ENCODE measurements around the gene SACS.
"Not testable (repeated sequence)": the region's sequence is repeated elsewhere in the genome, so short reads cannot be mapped to it uniquely, and the experiment has no call there.

The SACS gene

GRCh38 chr13:23455401-23456185 lies 22.1 kb upstream of the SACS start:
- DNase-seq (ENCODE audit: low spot score), result no peak

- no peak for DNase-seq (ENCODE audit: low spot score)
Observed at GRCh38 chr13:23453132-23453531, 19.6 kb upstream of the SACS start.

DNA sequence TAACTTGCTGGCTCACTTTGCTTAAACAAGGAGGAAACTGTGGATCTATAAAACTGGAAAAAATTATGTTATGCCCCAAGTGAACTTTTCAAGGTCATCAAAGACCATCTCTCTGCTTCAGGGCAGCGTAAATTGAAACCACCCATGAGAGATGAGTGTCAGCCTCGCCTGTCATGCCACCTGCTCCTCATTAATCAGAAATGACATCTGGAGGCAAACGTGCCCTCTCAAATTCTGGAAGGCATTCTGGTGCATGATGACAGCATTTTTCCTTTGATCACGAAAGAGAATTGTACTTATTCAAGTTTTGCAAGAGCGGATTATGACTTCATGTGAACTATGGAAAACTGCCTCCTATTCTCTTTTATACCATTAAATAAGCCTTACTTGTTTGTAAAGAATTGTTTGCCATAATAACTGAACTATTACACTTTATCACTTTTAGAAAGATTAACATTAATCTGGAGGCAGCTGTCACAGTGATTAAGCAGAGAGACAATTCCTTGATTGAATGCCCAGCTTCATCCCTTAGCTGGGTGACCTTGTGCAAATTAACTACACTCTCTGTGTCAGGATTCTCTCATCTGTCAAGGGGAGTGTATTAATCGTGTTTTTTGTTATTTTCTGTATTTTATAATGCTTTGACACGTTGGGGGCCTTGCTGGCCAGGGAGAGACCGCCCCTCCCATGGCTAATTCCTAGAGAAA lies 17.0 kb upstream of the SACS start:
- no peak for DNase-seq (ENCODE audit: low spot score)

DNA sequence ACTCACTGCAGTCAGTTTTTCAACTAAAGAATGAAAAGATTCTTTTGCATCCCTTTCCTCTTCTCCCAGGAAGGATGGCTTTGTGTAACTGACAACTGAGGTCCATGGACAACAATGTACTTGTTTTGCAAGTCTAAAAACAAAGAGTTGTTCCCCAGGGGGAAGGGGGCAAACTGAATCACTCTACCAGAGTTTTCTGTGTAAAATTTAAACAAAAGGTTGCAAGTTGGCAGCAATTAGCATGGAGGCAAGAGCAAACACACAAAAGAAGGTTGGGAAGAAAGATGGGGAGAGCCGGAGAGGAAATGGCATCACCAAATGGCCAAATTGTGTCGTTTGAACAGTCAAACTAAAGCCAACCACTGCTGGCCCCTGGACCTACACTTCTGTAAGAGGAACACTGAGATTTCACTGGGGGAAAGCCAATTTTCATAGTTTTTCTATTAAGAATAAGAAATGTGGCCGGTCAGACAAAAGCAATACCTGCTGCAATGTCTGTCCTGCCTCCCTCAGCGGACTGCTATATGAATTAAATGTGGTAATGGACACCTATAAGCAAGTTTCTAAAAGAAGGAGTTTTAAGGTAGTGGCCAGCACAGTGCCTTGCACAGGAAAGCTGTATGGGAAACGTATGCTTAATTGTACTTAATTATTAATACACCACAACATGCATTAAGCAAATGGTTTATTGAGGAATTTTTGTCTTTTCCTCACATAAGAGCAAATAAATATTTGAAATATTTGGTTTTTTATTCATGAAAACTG lies 16.1 kb upstream of the SACS start:
- no peak for DNase-seq (ENCODE audit: low spot score)

DNA sequence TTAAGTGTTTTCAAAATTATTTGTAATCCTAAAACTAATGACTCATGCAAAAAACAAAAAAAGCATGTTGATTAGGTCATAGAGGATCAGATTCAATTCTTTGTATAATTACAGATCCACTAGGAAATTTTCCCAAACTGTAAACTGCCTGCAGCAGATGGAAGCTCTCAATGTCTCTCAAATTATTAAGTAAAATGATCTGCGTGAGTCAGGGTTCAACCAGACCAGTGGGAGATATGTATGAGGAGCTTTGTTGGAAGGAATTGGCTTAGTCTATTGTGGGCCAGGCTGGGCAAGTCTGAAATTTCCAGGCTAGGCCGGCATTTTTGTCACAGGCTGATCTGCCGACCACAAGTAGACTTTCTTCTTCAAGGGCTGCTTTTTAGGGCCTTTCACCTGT lies 14.4 kb upstream of the SACS start:
- no peak for DNase-seq (ENCODE audit: low spot score)

DNA sequence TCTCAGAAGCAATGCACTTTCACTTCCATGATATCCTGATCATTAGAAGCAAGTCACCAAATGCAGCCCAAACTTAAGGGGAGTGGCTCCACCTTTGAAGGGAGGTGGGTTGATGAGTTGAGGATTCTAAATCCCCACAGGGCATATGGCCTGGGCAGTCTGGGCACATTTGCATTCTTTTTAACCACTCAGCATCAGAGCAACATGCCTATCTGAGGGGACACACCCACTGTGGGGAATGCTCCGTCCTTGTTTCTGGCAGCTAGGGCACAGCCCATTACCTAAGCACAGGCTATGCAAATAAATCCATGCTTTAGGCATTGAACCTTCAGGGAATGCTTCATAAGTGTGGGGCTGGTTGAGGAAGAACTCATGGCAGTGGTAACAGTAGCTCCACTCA lies 12.3 kb upstream of the SACS start:
- no peak for DNase-seq (ENCODE audit: low spot score)

GRCh38 chr13:23443878-23444277 lies 10.4 kb upstream of the SACS start:
- no peak for DNase-seq (ENCODE audit: low spot score)

GRCh38 chr13:23443110-23443509 lies 9.6 kb upstream of the SACS start:
- no peak for DNase-seq (ENCODE audit: low spot score)

DNA sequence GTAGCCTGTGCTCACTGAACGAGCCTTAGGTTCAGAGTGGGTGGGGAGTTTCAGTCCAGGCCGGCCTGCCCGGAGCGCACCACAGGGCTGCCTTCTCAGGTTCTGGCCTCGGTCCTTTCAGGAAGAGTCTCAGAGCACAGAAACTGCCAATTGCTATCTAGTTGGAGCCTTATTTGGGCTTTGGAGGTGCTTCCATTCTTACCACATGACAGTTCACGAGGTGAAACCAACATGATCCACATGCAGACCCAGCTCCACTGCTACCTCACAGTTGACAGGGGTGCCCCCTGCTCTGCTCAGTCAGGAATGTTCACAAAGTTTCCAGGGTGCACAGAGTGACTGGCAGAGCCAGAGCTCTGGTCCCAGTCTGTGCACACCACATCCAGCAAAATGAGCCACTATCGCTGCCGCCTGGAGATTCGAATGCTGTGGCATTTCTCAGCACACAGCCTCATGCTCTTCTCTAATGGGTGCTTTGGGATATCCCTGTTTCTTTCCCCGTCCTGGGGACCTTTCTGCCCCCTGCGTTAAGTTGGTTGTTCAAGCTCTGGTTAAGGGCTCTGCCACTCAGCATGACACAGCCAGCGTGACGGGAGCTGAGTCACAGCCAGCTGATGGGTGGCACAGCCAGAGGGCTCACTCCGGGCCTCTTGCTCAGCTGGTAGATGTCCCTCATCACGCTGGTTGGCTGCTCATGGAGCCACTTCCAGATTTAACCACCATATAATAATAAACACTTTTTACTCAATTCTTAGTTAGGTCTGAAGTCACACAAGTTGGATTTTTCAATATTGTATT lies 7.5 kb upstream of the SACS start:
- peak; percentile 19 for DNase-seq (ENCODE audit: low spot score)

GRCh38 chr13:23440324-23440723 lies 6.8 kb upstream of the SACS start:
- DNase-seq (ENCODE audit: low spot score), result not testable (repeated sequence)

GRCh38 chr13:23437916-23438315 lies 4.4 kb upstream of the SACS start:
- DNase-seq (ENCODE audit: low spot score), result no peak

DNA sequence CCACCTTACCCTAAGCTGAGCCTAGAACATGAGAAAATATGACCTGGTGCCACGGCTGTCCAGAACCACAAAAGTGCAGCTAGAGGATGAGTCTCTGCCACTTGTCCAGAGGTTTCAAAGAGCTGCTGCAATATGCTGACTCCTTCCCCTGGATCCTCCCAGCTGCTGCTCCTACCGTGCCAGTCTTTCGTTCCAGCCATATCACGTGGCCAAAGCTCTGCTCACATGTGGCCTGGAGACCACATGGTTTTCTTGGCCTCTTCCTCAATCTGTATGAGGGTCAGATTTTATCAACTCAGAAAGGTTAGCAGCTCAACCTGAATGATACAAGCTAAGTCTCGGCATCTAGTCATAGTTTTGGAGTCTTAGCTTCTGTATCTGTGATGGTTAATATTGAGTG lies 3.2 kb upstream of the SACS start:
- no peak for DNase-seq (ENCODE audit: low spot score)

GRCh38 chr13:23434491-23434890 lies 989 bp upstream of the SACS start:
- DNase-seq (ENCODE audit: low spot score), result no peak

- peak; percentile 24 for DNase-seq (ENCODE audit: low spot score)
Observed at GRCh38 chr13:23432626-23433025, 876 bp downstream of the SACS start.

DNA sequence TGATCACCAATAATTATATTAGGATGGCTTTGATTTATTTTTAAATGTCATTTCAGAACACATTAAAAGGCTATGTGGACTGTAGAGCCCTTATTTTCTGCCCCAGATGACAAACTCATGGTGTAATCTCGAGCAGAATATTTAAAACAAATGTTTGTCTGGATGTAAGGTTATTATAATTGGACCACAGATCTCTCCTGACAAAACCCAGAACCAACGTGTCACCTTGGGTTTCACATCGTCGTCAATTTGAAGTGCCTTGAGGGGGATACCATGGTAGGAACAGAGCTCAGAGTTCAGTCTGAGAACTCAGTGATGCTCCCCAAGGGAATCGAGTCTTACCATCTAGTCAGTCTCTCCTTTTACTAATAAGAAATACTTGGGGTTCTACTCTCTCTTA lies 2.8 kb downstream of the SACS start:
- DNase-seq (ENCODE audit: low spot score), result no peak

GRCh38 chr13:23427881-23428528 lies 5.5 kb downstream of the SACS start:
- DNase-seq (ENCODE audit: low spot score), result no peak

DNA sequence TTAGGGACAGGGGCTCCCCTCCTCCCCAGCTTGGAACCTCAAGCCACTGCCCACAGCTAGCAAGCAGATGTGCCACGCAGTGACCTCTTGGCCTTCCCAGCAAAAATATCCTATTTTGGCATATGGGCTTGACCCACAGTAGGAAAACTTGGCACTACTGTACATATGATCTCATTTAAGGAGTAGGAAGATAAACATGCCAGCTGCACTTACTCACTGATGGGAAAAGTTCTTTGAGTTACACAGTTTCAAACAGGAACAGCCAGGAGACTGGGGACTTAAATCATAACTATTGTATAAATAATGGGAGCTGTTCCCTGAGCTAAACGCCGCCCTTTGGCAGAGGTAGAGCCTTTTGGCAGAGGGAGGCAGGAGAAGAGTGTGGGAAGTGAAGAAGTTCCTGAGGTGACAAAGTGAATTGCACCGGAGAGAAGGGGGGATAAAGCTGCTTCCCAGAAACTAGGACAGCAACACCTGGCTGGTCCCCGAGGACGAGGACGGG lies 6.1 kb downstream of the SACS start:
- DNase-seq (ENCODE audit: low spot score), result no peak

- DNase-seq (ENCODE audit: low spot score), result no peak
Observed at GRCh38 chr13:23421596-23421995, 11.9 kb downstream of the SACS start.

DNA sequence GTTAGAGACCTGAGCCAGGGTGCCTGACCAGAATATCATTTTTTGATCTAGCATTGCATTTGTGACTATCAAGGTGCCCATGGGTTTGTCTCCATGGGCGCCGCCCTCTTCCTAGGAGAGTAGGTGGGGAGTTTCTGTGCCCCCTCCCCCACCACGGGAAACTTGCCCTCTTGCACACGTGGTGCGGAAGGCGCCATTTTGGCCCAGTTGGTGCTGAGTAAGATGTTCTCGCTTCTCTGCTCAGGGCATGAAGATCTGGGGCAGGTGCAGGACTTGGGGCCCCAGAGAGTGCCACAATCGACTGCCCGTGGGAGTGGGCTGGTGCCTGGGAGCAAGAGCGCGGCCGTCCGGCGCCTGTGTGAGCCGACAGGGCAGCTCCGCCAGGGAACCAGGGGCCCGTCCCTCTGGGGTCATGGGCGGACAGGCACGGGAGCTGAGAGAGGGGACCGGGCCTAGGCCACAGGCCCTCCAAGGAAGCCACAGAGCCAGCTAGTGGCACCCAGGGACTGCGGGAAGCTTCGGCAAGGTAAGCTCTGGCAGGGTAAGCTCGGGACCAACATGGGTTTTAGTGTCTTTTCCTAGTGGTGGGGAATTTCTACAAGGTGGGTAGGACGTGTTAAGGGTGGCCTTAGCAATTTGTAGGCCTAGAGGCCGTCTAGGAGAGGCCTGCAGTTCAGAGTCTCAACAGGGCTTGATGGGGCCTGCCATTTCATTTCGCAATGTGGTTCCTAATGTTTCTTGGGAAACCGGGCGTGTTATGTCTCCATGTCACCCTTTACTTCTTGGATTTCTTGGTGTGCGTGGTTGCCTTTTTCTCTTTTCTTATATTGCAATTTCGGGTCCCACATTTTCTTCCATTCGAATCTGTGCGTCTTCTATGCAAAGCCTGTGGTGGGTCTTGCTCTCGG lies 14.5 kb downstream of the SACS start:
- no peak for DNase-seq (ENCODE audit: low spot score)

- no peak for DNase-seq (ENCODE audit: low spot score)
Observed at GRCh38 chr13:23414682-23415081, 18.8 kb downstream of the SACS start.

All from pons (tissue), 1 donor.